H9 (cell line): Measurements from ENCODE around the gene GFPT2. TPM values are rescaled to one million over a fixed set of nuclear protein-coding genes. Genes with fewer than 3 reads are reported as not detected.
A peak's percentile ranks its signal among the peaks of the same experiment; 100 is the strongest.

Source experiments
- DNase-seq: peaks from one replicate; pipeline ENCODE4 v3.0.0-alpha.2; 2017
- H2AFZ ChIP-seq: one replicate; pipeline ENCODE4 v1.6.1; 2013; ENCODE audit warnings: mild to moderate bottlenecking, low read length, control low read depth, moderate library complexity
- H2AK5ac ChIP-seq: 2 replicates; pipeline ENCODE4 v1.6.1; 2013; ENCODE audit warnings: low read length, control low read depth, mixed read lengths; ENCODE audit not compliant: insufficient read length
- H2BK120ac ChIP-seq: one replicate; pipeline ENCODE4 v1.6.1; 2013; ENCODE audit warnings: low read depth, mild to moderate bottlenecking, low read length, control low read depth, inconsistent platforms; ENCODE audit not compliant: poor library complexity, severe bottlenecking
- H2BK12ac ChIP-seq: 2 replicates; pipeline ENCODE4 v1.6.1; 2013; ENCODE audit warnings: low read length, control low read depth, mixed read lengths, low read depth; ENCODE audit not compliant: insufficient read length
- H2BK15ac ChIP-seq: 2 replicates; pipeline ENCODE4 v1.6.1; 2013; ENCODE audit warnings: low read depth, low read length, control low read depth
- H2BK20ac ChIP-seq: one replicate; pipeline ENCODE4 v1.6.1; 2013; ENCODE audit warnings: low read depth, mild to moderate bottlenecking, low read length, control low read depth, inconsistent platforms; ENCODE audit not compliant: poor library complexity, severe bottlenecking
- H2BK5ac ChIP-seq: 2 replicates; pipeline ENCODE4 v1.6.1; 2013; ENCODE audit warnings: low read length, control low read depth, mixed read lengths; ENCODE audit not compliant: insufficient read length
- H3K14ac ChIP-seq: 2 replicates; pipeline ENCODE4 v1.6.1; 2013; ENCODE audit warnings: low read length, control low read depth; ENCODE audit not compliant: insufficient read depth
- H3K18ac ChIP-seq: 2 replicates; pipeline ENCODE4 v1.6.1; 2013; ENCODE audit warnings: low read depth, mild to moderate bottlenecking, mixed read lengths, low read length, control low read depth; ENCODE audit not compliant: insufficient read length
- H3K23ac ChIP-seq: 2 replicates; pipeline ENCODE4 v1.6.1; 2013; ENCODE audit warnings: low read length, control low read depth, mixed read lengths, low read depth; ENCODE audit not compliant: insufficient read length
- H3K23me2 ChIP-seq: 2 replicates; pipeline ENCODE4 v1.6.1; 2013; ENCODE audit warnings: low read depth, mild to moderate bottlenecking, mixed read lengths, low read length, control low read depth; ENCODE audit not compliant: insufficient read length, poor library complexity, severe bottlenecking
- H3K27ac ChIP-seq: 2 replicates; pipeline ENCODE4 v1.5.1; 2013; ENCODE audit warnings: low read length, control low read depth, mixed read lengths, low read depth; ENCODE audit not compliant: insufficient read length
- H3K27me3 ChIP-seq: 2 replicates; pipeline ENCODE4 v1.6.1; 2013; ENCODE audit warnings: low read length, control low read depth, inconsistent platforms; ENCODE audit not compliant: insufficient read depth
- H3K4ac ChIP-seq: 2 replicates; pipeline ENCODE4 v1.6.1; 2013; ENCODE audit warnings: low read depth, mild to moderate bottlenecking, control low read depth, inconsistent platforms, low read length, moderate library complexity
- H3K4me1 ChIP-seq: 2 replicates; pipeline ENCODE4 v1.6.1; 2013; ENCODE audit warnings: low read length, control low read depth, inconsistent platforms; ENCODE audit not compliant: insufficient read depth
- H3K4me2 ChIP-seq: 2 replicates; pipeline ENCODE4 v1.6.1; 2013; ENCODE audit warnings: low read length, control low read depth, mixed read lengths; ENCODE audit not compliant: insufficient read length, insufficient read depth
- H3K56ac ChIP-seq: 2 replicates; pipeline ENCODE4 v1.6.1; 2013; ENCODE audit warnings: low read depth, mild to moderate bottlenecking, mixed read lengths, low read length, control low read depth; ENCODE audit not compliant: insufficient read length
- H3K79me1 ChIP-seq: 2 replicates; pipeline ENCODE4 v1.6.1; 2013; ENCODE audit warnings: low read depth, mild to moderate bottlenecking, moderate library complexity, low read length, control low read depth, inconsistent platforms; ENCODE audit not compliant: insufficient read depth, poor library complexity, severe bottlenecking
- H3K79me2 ChIP-seq: 2 replicates; pipeline ENCODE4 v1.6.1; 2013; ENCODE audit warnings: low read length, control low read depth, inconsistent platforms; ENCODE audit not compliant: insufficient read depth
- H3K9ac ChIP-seq: 2 replicates; pipeline ENCODE4 v1.6.1; 2013; ENCODE audit warnings: low read length, control low read depth, mixed read lengths; ENCODE audit not compliant: insufficient read length; ENCODE audit errors: extremely low read depth
- H3K9me3 ChIP-seq: one replicate; pipeline ENCODE4 v1.6.1; 2013; ENCODE audit warnings: low read depth, low read length, inconsistent platforms; ENCODE audit not compliant: control insufficient read depth
- H3T11ph ChIP-seq: one replicate; pipeline ENCODE4 v1.6.1; 2013; ENCODE audit warnings: mild to moderate bottlenecking, low read length, control low read depth, inconsistent platforms
- H4K20me1 ChIP-seq: one replicate; pipeline ENCODE4 v1.6.1; 2013; ENCODE audit not compliant: control insufficient read depth, insufficient read length, insufficient read depth
- H4K5ac ChIP-seq: 2 replicates; pipeline ENCODE4 v1.6.1; 2013; ENCODE audit warnings: low read depth, mild to moderate bottlenecking, mixed read lengths, low read length, control low read depth; ENCODE audit not compliant: insufficient read length
- H4K8ac ChIP-seq: replicated peaks from 2 replicates; pipeline ENCODE4 v1.6.1; 2013; ENCODE audit warnings: low read length, control low read depth, mixed read lengths, low read depth; ENCODE audit not compliant: insufficient read length
- H4K91ac ChIP-seq: 2 replicates; pipeline ENCODE4 v1.6.1; 2013; ENCODE audit warnings: low read depth, mild to moderate bottlenecking, moderate library complexity, mixed read lengths, low read length, control low read depth; ENCODE audit not compliant: insufficient read length
- H3K27ac Mint-ChIP-seq, 3 experiments: 2 replicates in 2 of 3; 3 replicates in 1 of 3; pipeline ENCODE4 v1.8.0; 2020 to 2021; ENCODE audit warnings: mixed read lengths in 3 of 3, mild to moderate bottlenecking in 1 of 3, moderate library complexity in 1 of 3
- H3K27me3 Mint-ChIP-seq: 2 replicates; pipeline ENCODE4 v1.8.0; 2021; ENCODE audit warnings: low read depth, mild to moderate bottlenecking, moderate library complexity, mixed read lengths
- H3K36me3 Mint-ChIP-seq, 3 experiments: 2 replicates in 2 of 3; 3 replicates in 1 of 3; pipeline ENCODE4 v1.8.0; 2020 to 2021; ENCODE audit warnings: low read depth in 3 of 3, mixed read lengths in 3 of 3; ENCODE audit not compliant: insufficient read depth in 1 of 3
- H3K4me1 Mint-ChIP-seq, 2 experiments: 2 replicates each; pipeline ENCODE4 v1.8.0; 2020; ENCODE audit warnings: mixed read lengths in 2 of 2
- H3K4me3 Mint-ChIP-seq, 2 experiments: 2 replicates in 1 of 2; 3 replicates in 1 of 2; pipeline ENCODE4 v1.8.0; 2020 to 2021; ENCODE audit warnings: mild to moderate bottlenecking in 2 of 2, mixed read lengths in 2 of 2, moderate library complexity in 1 of 2
- H3K9me3 Mint-ChIP-seq, 2 experiments: 2 replicates in 1 of 2; 3 replicates in 1 of 2; pipeline ENCODE4 v1.8.0; 2020; ENCODE audit warnings: mild to moderate bottlenecking in 2 of 2, mixed read lengths in 2 of 2, moderate library complexity in 1 of 2
- WGBS: extraction: QIAGEN DNeasy Blood & Tissue Kit; methylation state at CpG from one replicate; pipeline ENCODE4 v1.1.7; 2013; ENCODE audit warnings: missing lambda C conversion rate, low lambda C conversion rate, mixed read lengths; ENCODE audit not compliant: insufficient read length; ENCODE audit errors: extremely low coverage; 5-methylcytosine and 5-hydroxymethylcytosine counted together
- total RNA-seq: library from RNA; stranded (reverse); gene quantifications from 2 replicates; pipeline ENCODE4 v1.2.1, GENCODE V29; 2021
- TF ChIP-seq, protein P1 (sequence below): fragments of 200-600 bp; sonication (generic); conservative IDR thresholded peaks from 3 replicates; pipeline ENCODE4 v1.8.0; 2021; ENCODE audit warnings: antibody characterized with exemption, mild to moderate bottlenecking

GFPT2 gene
- total RNA-seq, 1 experiment from 2014 or later, result 89.8 TPM

DNA sequence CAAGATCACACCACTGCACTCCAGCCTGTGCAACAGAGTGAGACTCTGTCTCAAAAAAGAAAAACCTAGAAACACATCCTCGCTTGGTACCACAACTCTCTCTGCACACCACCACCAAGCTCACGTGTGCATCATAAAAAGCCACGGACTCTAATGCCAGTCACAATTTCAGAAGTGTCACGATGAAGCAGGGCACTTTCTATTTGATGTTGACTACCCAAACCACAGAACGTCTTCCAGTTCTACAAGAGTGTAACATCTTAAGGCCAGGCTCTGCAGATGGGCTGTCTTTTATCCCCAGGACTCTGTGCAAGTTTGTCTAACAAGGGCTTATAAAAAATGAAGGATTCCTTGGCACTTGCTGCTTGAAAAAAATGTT, 22.9 kb downstream of the GFPT2 start:
- Histone ChIP-seq H3K4me1 (peaks cover 7% of the 10 kb centered on the region), H3K56ac (no peak overlapping the region), H3K4ac (no peak overlapping the region), H3K9me3 (no peaks in the 10 kb centered on the region), H2BK5ac (no peak overlapping the region), H4K20me1 (no peaks in the 10 kb centered on the region), H3K27me3 (no peaks in the 10 kb centered on the region), H3K27ac (peak overlapping the region; percentile 91), H4K91ac (no peak overlapping the region), H3T11ph (no peak overlapping the region), H3K23me2 (no peaks in the 10 kb centered on the region), H2BK15ac (no peak overlapping the region), H3K4me2 (no peak overlapping the region), H3K18ac (no peak overlapping the region), H3K14ac (no peak overlapping the region), H4K8ac (no peak overlapping the region), H2AFZ (no peak overlapping the region), H3K79me1 (no peaks in the 10 kb centered on the region), H3K79me2 (no peaks in the 10 kb centered on the region; the same call in 1 of the 2 replicates), H2BK20ac (no peak overlapping the region), H3K9ac (no peak overlapping the region), H3K23ac (no peak overlapping the region), H2BK12ac (no peak overlapping the region), H2AK5ac (no peak overlapping the region), H2BK120ac (no peak overlapping the region), H4K5ac (no peak overlapping the region)
- peaks cover 22 to 28% of the 10 kb centered on the region in 2 experiments for H3K4me1 Mint-ChIP-seq
- H3K36me3 Mint-ChIP-seq, result peaks cover 80 to 86% (median 85%) of the 10 kb centered on the region in 3 experiments
- WGBS, result no CpG with 5 or more reads among the region's 5 CpGs
- H3K27ac Mint-ChIP-seq, result peak overlapping the region; percentile 90 to 100 (median 97); a peak in 6 of 7 replicates
- TF ChIP-seq, protein P1, sequence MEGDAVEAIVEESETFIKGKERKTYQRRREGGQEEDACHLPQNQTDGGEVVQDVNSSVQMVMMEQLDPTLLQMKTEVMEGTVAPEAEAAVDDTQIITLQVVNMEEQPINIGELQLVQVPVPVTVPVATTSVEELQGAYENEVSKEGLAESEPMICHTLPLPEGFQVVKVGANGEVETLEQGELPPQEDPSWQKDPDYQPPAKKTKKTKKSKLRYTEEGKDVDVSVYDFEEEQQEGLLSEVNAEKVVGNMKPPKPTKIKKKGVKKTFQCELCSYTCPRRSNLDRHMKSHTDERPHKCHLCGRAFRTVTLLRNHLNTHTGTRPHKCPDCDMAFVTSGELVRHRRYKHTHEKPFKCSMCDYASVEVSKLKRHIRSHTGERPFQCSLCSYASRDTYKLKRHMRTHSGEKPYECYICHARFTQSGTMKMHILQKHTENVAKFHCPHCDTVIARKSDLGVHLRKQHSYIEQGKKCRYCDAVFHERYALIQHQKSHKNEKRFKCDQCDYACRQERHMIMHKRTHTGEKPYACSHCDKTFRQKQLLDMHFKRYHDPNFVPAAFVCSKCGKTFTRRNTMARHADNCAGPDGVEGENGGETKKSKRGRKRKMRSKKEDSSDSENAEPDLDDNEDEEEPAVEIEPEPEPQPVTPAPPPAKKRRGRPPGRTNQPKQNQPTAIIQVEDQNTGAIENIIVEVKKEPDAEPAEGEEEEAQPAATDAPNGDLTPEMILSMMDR, result no peak
- peaks cover 3 to 7% of the 10 kb centered on the region in 2 experiments; a peak in 3 of 5 replicates for H3K9me3 Mint-ChIP-seq
- H3K27me3 Mint-ChIP-seq, result no peaks in the 10 kb centered on the region
- no peak overlapping the region for H3K4me3 Mint-ChIP-seq
- DNase-seq, result no peak
